ENCODE data around the gene QRFPR. TPM values are rescaled to one million over a fixed set of nuclear protein-coding genes. Genes with fewer than 3 reads are reported as not detected.
"Not testable (repeated sequence)": the region's sequence is repeated elsewhere in the genome, so short reads cannot be mapped to it uniquely, and the experiment has no call there.

Gene QRFPR
- total RNA-seq, result under 1 TPM in 1 of 2 donors, not detected in 1; 0.40 TPM

DNA sequence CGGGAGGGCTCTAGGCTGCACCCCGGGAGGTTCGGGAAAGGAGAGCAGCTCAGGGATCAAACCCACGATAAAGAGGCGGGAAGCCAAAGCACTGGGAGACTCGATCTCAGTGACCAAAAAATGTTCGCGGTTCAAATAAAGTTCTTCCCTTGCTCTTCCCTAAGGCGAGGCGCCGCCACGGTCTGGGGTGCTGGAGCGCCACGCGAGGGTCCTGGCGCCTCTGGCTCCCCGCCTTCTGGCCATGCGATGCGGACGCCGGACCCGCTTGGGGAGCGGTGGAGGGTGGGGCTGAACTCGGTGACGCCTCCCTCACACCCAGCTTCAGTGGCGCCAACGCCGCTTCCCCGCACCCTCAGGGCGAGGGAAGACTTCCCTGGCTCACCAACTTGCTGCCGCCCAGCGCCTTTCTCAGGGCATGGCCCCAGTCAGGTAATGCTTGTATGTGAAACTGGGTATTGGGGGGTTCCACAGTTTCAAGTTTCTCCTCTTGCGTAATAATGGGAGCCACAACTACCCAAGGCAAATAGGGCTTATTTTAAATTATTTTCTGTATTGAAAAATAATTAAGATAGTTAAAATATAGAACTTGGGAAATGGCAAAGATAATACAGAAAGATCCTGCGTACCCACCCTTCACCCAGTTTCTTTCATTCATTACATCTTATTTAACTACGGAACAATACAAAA is at the start of gene QRFPR:
Gene QRFPR, minus strand, starts transcription at position 243 of the 687 bp plus-strand sequence. CDS start 371 bp downstream, outside the sequence.
- Histone ChIP-seq H3K27ac (no peak within 1 kb of the TSS), H3K4me1 (replicated peaks) (no peaks in the 10 kb centered on the region), H3K4me3 (no peak within 1 kb of the TSS), H3K27me3 (replicated peaks; ENCODE audit: insufficient read depth) (peaks cover 8% of the 10 kb centered on the region), H3K36me3 (no peaks in the 10 kb centered on the region), H3K9me3 (no peaks in the 10 kb centered on the region)
- WGBS, result 5% methylated on average over 35 of the region's 35 CpGs
- TF ChIP-seq, protein P1, sequence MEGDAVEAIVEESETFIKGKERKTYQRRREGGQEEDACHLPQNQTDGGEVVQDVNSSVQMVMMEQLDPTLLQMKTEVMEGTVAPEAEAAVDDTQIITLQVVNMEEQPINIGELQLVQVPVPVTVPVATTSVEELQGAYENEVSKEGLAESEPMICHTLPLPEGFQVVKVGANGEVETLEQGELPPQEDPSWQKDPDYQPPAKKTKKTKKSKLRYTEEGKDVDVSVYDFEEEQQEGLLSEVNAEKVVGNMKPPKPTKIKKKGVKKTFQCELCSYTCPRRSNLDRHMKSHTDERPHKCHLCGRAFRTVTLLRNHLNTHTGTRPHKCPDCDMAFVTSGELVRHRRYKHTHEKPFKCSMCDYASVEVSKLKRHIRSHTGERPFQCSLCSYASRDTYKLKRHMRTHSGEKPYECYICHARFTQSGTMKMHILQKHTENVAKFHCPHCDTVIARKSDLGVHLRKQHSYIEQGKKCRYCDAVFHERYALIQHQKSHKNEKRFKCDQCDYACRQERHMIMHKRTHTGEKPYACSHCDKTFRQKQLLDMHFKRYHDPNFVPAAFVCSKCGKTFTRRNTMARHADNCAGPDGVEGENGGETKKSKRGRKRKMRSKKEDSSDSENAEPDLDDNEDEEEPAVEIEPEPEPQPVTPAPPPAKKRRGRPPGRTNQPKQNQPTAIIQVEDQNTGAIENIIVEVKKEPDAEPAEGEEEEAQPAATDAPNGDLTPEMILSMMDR (IDR thresholded peaks at IDR 0.05), result no peak
- TF ChIP-seq POLR2AphosphoS5 (IDR thresholded peaks at IDR 0.05), result no peak
- TF ChIP-seq POLR2A (IDR thresholded peaks at IDR 0.05), result no peak
- intact Hi-C loops (cut with DNase I), result no loop called here
- no peak for DNase-seq (ENCODE audit: low spot score)

DNA sequence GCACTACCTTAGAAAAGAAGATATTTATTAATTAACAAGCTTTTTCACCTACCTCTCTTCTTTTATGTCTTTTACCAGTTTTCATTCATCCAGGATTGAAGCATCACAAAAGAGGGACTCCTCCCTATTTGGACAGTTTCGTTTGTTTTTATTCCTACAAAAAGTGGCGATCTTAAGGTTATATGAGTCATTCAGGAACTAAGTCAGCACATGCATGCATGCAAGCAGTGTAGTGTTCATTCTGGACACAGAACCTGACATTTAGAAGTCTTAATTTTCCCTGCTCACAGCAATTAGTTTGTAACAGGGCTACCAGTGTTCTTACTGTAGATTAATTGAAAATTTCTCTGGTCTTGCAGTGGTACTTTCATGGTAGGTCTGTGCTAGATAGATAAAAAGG is 47.9 kb upstream of the QRFPR start:
- H3K4me1 ChIP-seq (replicated peaks), result no peaks in the 10 kb centered on the region
- no peaks in the 10 kb centered on the region for H3K36me3 ChIP-seq
- no peaks in the 10 kb centered on the region for H3K27me3 ChIP-seq (replicated peaks; ENCODE audit: insufficient read depth)
- no peaks in the 10 kb centered on the region for H3K9me3 ChIP-seq
- 19% methylated on average over 2 of the region's 2 CpGs for WGBS
- H3K27ac ChIP-seq, result no peak overlapping the region
- TF ChIP-seq POLR2A (IDR thresholded peaks at IDR 0.05), result no peak
- TF ChIP-seq, protein P1 (IDR thresholded peaks at IDR 0.05), result no peak
- TF ChIP-seq POLR2AphosphoS5 (IDR thresholded peaks at IDR 0.05), result no peak
- no peak overlapping the region for H3K4me3 ChIP-seq
- DNase-seq (ENCODE audit: low spot score), result no peak
- intact Hi-C loops (cut with DNase I), result no loop called here

- intact Hi-C loops (cut with DNase I), result no loop called here
- 60% methylated on average over 4 of the region's 4 CpGs for WGBS
- no peaks in the 10 kb centered on the region for H3K27me3 ChIP-seq (replicated peaks; ENCODE audit: insufficient read depth)
- no peak for DNase-seq (ENCODE audit: low spot score)
- H3K27ac ChIP-seq, result no peak overlapping the region
- H3K4me1 ChIP-seq (replicated peaks), result no peaks in the 10 kb centered on the region
- TF ChIP-seq, protein P1 (IDR thresholded peaks at IDR 0.05), result no peak
- TF ChIP-seq POLR2AphosphoS5 (IDR thresholded peaks at IDR 0.05), result no peak
- no peak for TF ChIP-seq POLR2A (IDR thresholded peaks at IDR 0.05)
- no peak overlapping the region for H3K4me3 ChIP-seq
- H3K36me3 ChIP-seq, result no peaks in the 10 kb centered on the region
- H3K9me3 ChIP-seq, result no peaks in the 10 kb centered on the region
Measured at GRCh38 chr4:121421594-121421993, 40.8 kb upstream of the QRFPR start.

DNA sequence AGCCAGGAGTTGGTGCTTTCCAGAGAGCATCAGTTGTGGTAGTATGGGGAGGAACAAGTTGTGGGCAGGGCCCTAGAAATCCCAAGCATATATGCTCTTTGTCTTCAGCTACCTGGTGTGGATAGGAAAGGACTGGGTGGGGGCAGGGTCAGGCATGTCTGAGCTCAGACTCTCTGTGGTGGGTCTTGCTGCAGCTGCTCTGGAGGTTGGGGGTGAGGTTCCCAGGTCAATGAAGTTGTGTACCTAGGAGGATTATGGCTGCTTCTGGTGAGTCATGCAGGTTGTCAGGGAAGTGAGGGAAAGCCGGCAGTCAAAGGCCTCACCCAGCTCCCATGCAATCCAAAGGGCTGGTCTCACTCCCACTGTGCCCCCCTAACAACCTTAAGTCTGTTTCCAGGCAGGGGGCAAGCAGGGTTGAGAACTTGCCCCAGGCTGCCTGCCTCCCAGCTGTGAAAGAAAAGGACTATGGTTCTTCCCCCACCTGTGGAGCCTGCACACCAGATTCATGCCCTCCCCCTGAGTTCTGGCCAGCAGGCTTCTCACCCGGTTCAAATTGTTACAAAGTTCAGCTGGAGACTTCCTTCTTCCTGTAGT is 30.4 kb upstream of the QRFPR start:
- no peaks in the 10 kb centered on the region for H3K27me3 ChIP-seq (replicated peaks; ENCODE audit: insufficient read depth)
- no peaks in the 10 kb centered on the region for H3K4me1 ChIP-seq (replicated peaks)
- H3K27ac ChIP-seq, result no peak overlapping the region
- intact Hi-C loops (cut with DNase I), result no loop called here
- WGBS, result 55% methylated on average over 2 of the region's 2 CpGs
- no peaks in the 10 kb centered on the region for H3K9me3 ChIP-seq
- H3K4me3 ChIP-seq, result no peak overlapping the region
- DNase-seq (ENCODE audit: low spot score), result no peak
- no peaks in the 10 kb centered on the region for H3K36me3 ChIP-seq
- TF ChIP-seq POLR2AphosphoS5 (IDR thresholded peaks at IDR 0.05) (no peak), POLR2A (IDR thresholded peaks at IDR 0.05) (no peak)
- TF ChIP-seq, protein P1 (IDR thresholded peaks at IDR 0.05), result no peak

DNA sequence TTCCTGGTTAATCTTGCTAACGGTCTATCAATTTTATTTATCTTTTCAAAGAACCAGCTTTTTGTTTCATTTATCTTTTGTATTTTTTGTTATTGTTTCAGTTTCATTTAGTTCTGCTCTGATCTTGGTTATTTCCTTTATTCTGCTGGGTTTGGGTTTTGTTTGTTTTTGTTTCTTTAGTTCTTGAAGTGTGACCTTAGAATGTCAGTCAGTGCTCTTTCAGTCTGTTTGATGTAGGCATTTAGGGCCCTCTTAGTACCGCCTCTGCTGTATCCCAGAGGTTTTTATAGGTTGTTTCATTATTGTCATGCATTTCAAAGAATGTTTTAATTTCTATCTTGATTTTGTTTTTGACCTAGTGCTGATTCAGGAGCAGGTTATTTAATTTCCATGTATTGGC is 27.7 kb upstream of the QRFPR start:
- 36% methylated on average over 2 of the region's 2 CpGs for WGBS
- H3K4me3 ChIP-seq; H3K9me3 ChIP-seq; H3K27ac ChIP-seq; H3K36me3 ChIP-seq; H3K4me1 ChIP-seq (replicated peaks); DNase-seq (ENCODE audit: low spot score); H3K27me3 ChIP-seq (replicated peaks; ENCODE audit: insufficient read depth); intact Hi-C loops (cut with DNase I): not testable (repeated sequence)
